SK-N-SH (cell line): Measurements from ENCODE around the gene UST. TPM values are rescaled to one million over a fixed set of nuclear protein-coding genes. Genes with fewer than 3 reads are reported as not detected.

Source experiments
- CTCF ChIA-PET: fragments of 300-600, 350-600 bp; formaldehyde crosslinking; extraction: SDS; loops from one replicate; lab custom pipeline; 2021; lab: Yijun Ruan, JAX
- POLR2A ChIA-PET: fragments of 350-600 bp; sonication (Branson Sonifier 250); formaldehyde crosslinking; extraction: SDS; loops from one replicate; lab custom pipeline; 2020; ENCODE audit warnings: antibody characterized with exemption, inconsistent platforms; lab: Yijun Ruan, JAX
- DNase-seq: peaks from one replicate; pipeline ENCODE4 v3.0.0; 2012
- H2AFZ ChIP-seq: fragments of 200-600 bp; sonication (generic); 2 replicates; pipeline ENCODE4 v1.8.1; 2016; ENCODE audit warnings: antibody characterized with exemption, mild to moderate bottlenecking, low read depth
- H3F3A ChIP-seq: fragments of 200-600 bp; sonication (generic); replicated peaks from 2 replicates; pipeline ENCODE3; 2016; ENCODE audit warnings: antibody characterized with exemption, mild to moderate bottlenecking; ENCODE audit not compliant: insufficient read depth
- H3K27ac ChIP-seq, 2 experiments: fragments of 200-500 bp in 1 of 2; fragments of 200-600 bp in 1 of 2; sonication (Bioruptor generic) in 1 of 2; sonication (generic), shearing (Covaris generic) in 1 of 2; 2 replicates each; pipeline versions ENCODE4 v1.5.1 to v1.6.1; 2014 to 2016; ENCODE audit warnings: low read depth in 2 of 2, inconsistent platforms in 1 of 2, low read length in 1 of 2, mild to moderate bottlenecking in 1 of 2, mixed read lengths in 1 of 2
- H3K27me3 ChIP-seq: fragments of 200-600 bp; sonication (generic), shearing (Covaris generic); 2 replicates; pipeline ENCODE4 v1.6.1; 2016; ENCODE audit warnings: mixed run types; ENCODE audit not compliant: insufficient read depth
- H3K36me3 ChIP-seq, 2 experiments: fragments of 200-500 bp in 1 of 2; fragments of 200-600 bp in 1 of 2; sonication (Bioruptor generic) in 1 of 2; sonication (generic) in 1 of 2; replicated peaks in 1 of 2; 2 replicates each; pipeline versions ENCODE3 to v1.5.1; 2014 to 2016; ENCODE audit warnings: low read length in 1 of 2, mild to moderate bottlenecking in 1 of 2; ENCODE audit not compliant: insufficient read depth in 2 of 2, control insufficient read depth in 1 of 2
- H3K4me1 ChIP-seq, 2 experiments: fragments of 200-500 bp in 1 of 2; fragments of 200-600 bp in 1 of 2; sonication (Bioruptor generic) in 1 of 2; sonication (generic), shearing (Covaris generic) in 1 of 2; 2 replicates each; pipeline versions ENCODE4 v1.5.1 to v1.6.1; 2014 to 2016; ENCODE audit warnings: low read depth in 1 of 2, low read length in 1 of 2, mixed run types in 1 of 2; ENCODE audit not compliant: insufficient read depth in 2 of 2, control insufficient read depth in 1 of 2
- H3K4me2 ChIP-seq: fragments of 200-600 bp; sonication (generic), shearing (Covaris generic); 2 replicates; pipeline ENCODE4 v1.6.1; 2017; ENCODE audit warnings: mixed run types
- H3K4me3 ChIP-seq, 2 experiments: fragments of 200-500 bp in 1 of 2; fragments of 200-600 bp in 1 of 2; sonication (Bioruptor generic) in 1 of 2; sonication (generic), shearing (Covaris generic) in 1 of 2; 2 replicates each; pipeline versions ENCODE4 v1.5.1 to v1.8.1; 2014 to 2016; ENCODE audit warnings: low read depth in 2 of 2, inconsistent platforms in 1 of 2, low read length in 1 of 2, mild to moderate bottlenecking in 1 of 2, mixed read lengths in 1 of 2, moderate library complexity in 1 of 2
- H3K79me2 ChIP-seq: fragments of 200-600 bp; sonication (generic); 2 replicates; pipeline ENCODE4 v1.8.1; 2017; ENCODE audit warnings: mild to moderate bottlenecking; ENCODE audit not compliant: insufficient read depth
- H3K9ac ChIP-seq: fragments of 200-600 bp; sonication (generic); 2 replicates; pipeline ENCODE4 v1.6.1; 2017; ENCODE audit warnings: mixed run types
- H3K9me2 ChIP-seq: fragments of 200-600 bp; sonication (generic); 2 replicates; pipeline ENCODE4 v1.6.1; 2017; ENCODE audit warnings: mixed run types
- H3K9me3 ChIP-seq: fragments of 200-600 bp; sonication (generic); 2 replicates; pipeline ENCODE4 v1.6.1; 2017; ENCODE audit warnings: mixed run types, mild to moderate bottlenecking, moderate library complexity
- H4K20me1 ChIP-seq: fragments of 200-600 bp; sonication (generic); 2 replicates; pipeline ENCODE4 v1.6.1; 2017; ENCODE audit warnings: mild to moderate bottlenecking, mixed run types; ENCODE audit not compliant: insufficient read depth
- CHD2 ChIP-seq: fragments of 150-350 bp; IDR thresholded peaks from 2 replicates; pipeline ENCODE4 v1.6.1; 2018; ENCODE audit warnings: low read length; ENCODE audit not compliant: partially characterized antibody
- ELF1 ChIP-seq: IDR thresholded peaks from 2 replicates; pipeline ENCODE4 v1.4.0; 2012
- EZH2phosphoT487 ChIP-seq: fragments of 200-600 bp; sonication (generic); IDR thresholded peaks from 2 replicates; pipeline ENCODE4 v1.6.1; 2017; ENCODE audit warnings: low read depth, mixed run types, mild to moderate bottlenecking, antibody characterized with exemption, moderate library complexity, borderline replicate concordance
- GABPA ChIP-seq: IDR thresholded peaks from 2 replicates; pipeline ENCODE4 v1.4.0; 2012; ENCODE audit warnings: low read depth, mild to moderate bottlenecking
- GATA2 ChIP-seq: sonication (generic); formaldehyde crosslinking; IDR thresholded peaks from 2 replicates; pipeline ENCODE4 v1.5.0; 2020; ENCODE audit warnings: mild to moderate bottlenecking, missing genetic modification reagents
- JUND ChIP-seq: IDR thresholded peaks from 2 replicates; pipeline ENCODE4 v1.4.0; 2012
- NFIC ChIP-seq: IDR thresholded peaks from 2 replicates; pipeline ENCODE4 v1.4.0; 2012; ENCODE audit warnings: borderline replicate concordance
- PBX3 ChIP-seq: IDR thresholded peaks from 2 replicates; pipeline ENCODE4; 2012
- RAD21 ChIP-seq: IDR thresholded peaks from 2 replicates; pipeline ENCODE4 v1.6.1; 2012; ENCODE audit warnings: mild to moderate bottlenecking, low read length
- RCOR1 ChIP-seq: fragments of 150-350 bp; IDR thresholded peaks from 2 replicates; pipeline ENCODE4 v1.6.1; 2017; ENCODE audit warnings: antibody characterized with exemption, low read length
- REST ChIP-seq: IDR thresholded peaks from 2 replicates; pipeline ENCODE4 v1.6.1; 2012; ENCODE audit warnings: mild to moderate bottlenecking, low read depth, low read length, moderate library complexity
- RFX5 ChIP-seq: IDR thresholded peaks from 2 replicates; pipeline ENCODE4 v1.6.1; 2012; ENCODE audit warnings: mild to moderate bottlenecking, improper control_type of control experiment, low read length
- SMC3 ChIP-seq: IDR thresholded peaks from 2 replicates; pipeline ENCODE4 v1.6.1; 2012; ENCODE audit warnings: low read depth, low read length, improper control_type of control experiment
- TAF1 ChIP-seq: IDR thresholded peaks from 2 replicates; pipeline ENCODE4 v1.6.1; 2012; ENCODE audit warnings: low read depth, mild to moderate bottlenecking, low read length, moderate library complexity, borderline replicate concordance
- TCF12 ChIP-seq: IDR thresholded peaks from 2 replicates; pipeline ENCODE4 v1.4.0; 2012
- TEAD4 ChIP-seq: IDR thresholded peaks from 2 replicates; pipeline ENCODE4 v1.4.0; 2012; ENCODE audit warnings: mild to moderate bottlenecking, borderline replicate concordance; ENCODE audit not compliant: insufficient read depth
- USF1 ChIP-seq: IDR thresholded peaks from 2 replicates; pipeline ENCODE4 v1.4.0; 2012; ENCODE audit warnings: low read depth, borderline replicate concordance
- YY1 ChIP-seq: IDR thresholded peaks from 2 replicates; pipeline ENCODE4 v1.4.0; 2012; ENCODE audit warnings: low read depth, mild to moderate bottlenecking
- WGBS: methylation state at CpG from one replicate; pipeline ENCODE4 v1.1.6; 2017; ENCODE audit warnings: low lambda C conversion rate; 5-methylcytosine and 5-hydroxymethylcytosine counted together
- polyA plus RNA-seq, 3 experiments: library from polyadenylated mRNA; depleted of rRNA; stranded (reverse); fragments of >200 nt; gene quantifications; 2 replicates each; pipeline ENCODE4 v1.2.3, GENCODE V29; 2012

The UST gene
- polyA plus RNA-seq, 1 of the 3 experiments (the other 2 are of a cell fraction) = 1.7 TPM

GRCh38 chr6:148989585-148989984 lies 242.8 kb downstream of the UST start:
- Histone ChIP-seq H3K36me3 (no peaks in the 10 kb centered on the region), H3K79me2 (no peaks in the 10 kb centered on the region), H3K4me3 (peak overlapping the region in 1 of 2 experiments; percentile 4; a peak in 1 of 4 replicates), H3K27ac (peak overlapping the region in 1 of 2 experiments; percentile 21; a peak in 3 of 4 replicates), H3K4me2 (peak overlapping the region; percentile 56; the same call in 1 of the 2 replicates), H3K9me3 (no peaks in the 10 kb centered on the region), H3K4me1 (no peaks in the 10 kb centered on the region; a peak in 1 of 4 replicates), H2AFZ (peak overlapping the region; percentile 86; the same call in 1 of the 2 replicates), H3K27me3 (no peaks in the 10 kb centered on the region), H3K9me2 (no peaks in the 10 kb centered on the region), H3F3A (no peaks in the 10 kb centered on the region), H4K20me1 (no peaks in the 10 kb centered on the region), H3K9ac (no peak overlapping the region)
- WGBS = 11% methylated on average over 1 of the region's 1 CpG
- no peak for DNase-seq
- TF ChIP-seq GATA2 (CRISPR knock-in tag) (no peak), RAD21 (no peak), YY1 (no peak)
- ChIA-PET POLR2A (interaction anchor here (0.7 kb wide), 1 partner anchor 576 kb away, joined by 5 read pairs; the partner anchor contains the start of gene GINM1), CTCF (interaction anchor here (1.4 kb wide), 1 partner anchor 12 kb away, joined by 4 read pairs; no protein-coding TSS in a partner anchor)

GRCh38 chr6:148990403-148990802 lies 243.6 kb downstream of the UST start:
- Histone ChIP-seq H4K20me1 (no peaks in the 10 kb centered on the region), H3K27me3 (no peaks in the 10 kb centered on the region), H3F3A (no peaks in the 10 kb centered on the region), H3K4me3 (peak overlapping the region; percentile 13 to 35; a peak in 2 of 4 replicates), H3K4me2 (peak overlapping the region; percentile 55), H3K4me1 (no peaks in the 10 kb centered on the region; a peak in 1 of 4 replicates)
- peak; percentile 50 for TF ChIP-seq USF1
- TF ChIP-seq TCF12 = 0 out of 2 replicates have a peak, but pooled peaks have one; percentile 27
- TF ChIP-seq SMC3 = no peak
- TF ChIP-seq, all 33 proteins: peak for 2
- POLR2A ChIA-PET = no interaction called here
- CTCF ChIA-PET = interaction anchor here (1.1 to 1.4 kb wide), 2 partner anchors 13 to 38 kb away, joined by 3 to 4 read pairs; no protein-coding TSS in a partner anchor
- H2AFZ ChIP-seq = peak overlapping the region; percentile 82; the same call in 1 of the 2 replicates
- WGBS = 13% methylated on average over 6 of the region's 6 CpGs
- no peaks in the 10 kb centered on the region for H3K9me3 ChIP-seq
- H3K36me3 ChIP-seq = no peaks in the 10 kb centered on the region
- peak overlapping the region; percentile 39; the same call in 1 of the 2 replicates for H3K9ac ChIP-seq
- no peaks in the 10 kb centered on the region for H3K9me2 ChIP-seq
- peak overlapping the region; percentile 21 to 53; a peak in 3 of 4 replicates for H3K27ac ChIP-seq
- no peak for DNase-seq
- no peaks in the 10 kb centered on the region for H3K79me2 ChIP-seq

- 24% methylated on average over 1 of the region's 1 CpG for WGBS
- Histone ChIP-seq H3K9ac (no peak overlapping the region), H3K27ac (no peak overlapping the region), H3K27me3 (no peaks in the 10 kb centered on the region), H3K36me3 (no peaks in the 10 kb centered on the region), H3F3A (peaks cover 36% of the 10 kb centered on the region), H3K4me3 (no peak overlapping the region), H2AFZ (no peak overlapping the region), H4K20me1 (no peaks in the 10 kb centered on the region), H3K4me2 (no peak overlapping the region), H3K4me1 (peaks cover 0 to 14% of the 10 kb centered on the region in 2 experiments; a peak in 3 of 4 replicates), H3K9me3 (peaks cover 3% of the 10 kb centered on the region), H3K79me2 (no peaks in the 10 kb centered on the region), H3K9me2 (no peaks in the 10 kb centered on the region; the same call in 1 of the 2 replicates)
- POLR2A ChIA-PET = no interaction called here
- no peak for DNase-seq
- CTCF ChIA-PET = interaction anchor here (1.0 kb wide), 1 partner anchor 437 kb away, joined by 3 read pairs; no protein-coding TSS in a partner anchor
- TF ChIP-seq TEAD4 (no peak), EZH2phosphoT487 (no peak), CHD2 (no peak), PBX3 (no peak), TCF12 (no peak), RFX5 (no peak), RCOR1 (no peak), TAF1 (no peak), NFIC (no peak), GABPA (no peak), ELF1 (no peak), JUND (no peak), REST (no peak)
These were observed 250.0 kb downstream of the UST start for GRCh38 chr6:148996815-148997214.
